ENCODE measurements around the gene ADAM11.

GRCh38 chr17:44793885-44794842 lies 35.4 kb downstream of the ADAM11 start:
- no peak for TF ChIP-seq EZH2 (conservative IDR thresholded peaks at IDR 0.05; ENCODE audit: low read depth, low read length)
- TF ChIP-seq BHLHE40 (IDR thresholded peaks at IDR 0.05; ENCODE audit: low read length) = no peak
- no peak for TF ChIP-seq TAF1 (CRISPR knock-in tag; IDR thresholded peaks at IDR 0.05)
- TF ChIP-seq SMAD9 (CRISPR knock-in tag; IDR thresholded peaks at IDR 0.05) = no peak
- TF ChIP-seq FIP1L1 (IDR thresholded peaks at IDR 0.05; ENCODE audit: borderline replicate concordance, insufficient read depth, low read depth, low read length) = no peak
- TF ChIP-seq XBP1 (CRISPR knock-in tag; IDR thresholded peaks at IDR 0.05) = no peak
- TF ChIP-seq ZNF101 (CRISPR knock-in tag; IDR thresholded peaks at IDR 0.05; ENCODE audit: borderline replicate concordance, low read depth) = no peak
- no peak for TF ChIP-seq CTCF (CRISPR knock-in tag; IDR thresholded peaks at IDR 0.05)
